Prostate gland (tissue), 2 donors: ENCODE results near the gene SMCP. TPM values are rescaled to one million over a fixed set of nuclear protein-coding genes. Genes with fewer than 3 reads are reported as not detected.

Experiments used
- DNase-seq: peaks from one replicate; pipeline ENCODE4 v3.0.0-alpha.2; 2019; ENCODE audit warnings: low spot score
- H3K27ac ChIP-seq, 2 donors: fragments of 200-600 bp; sonication (generic); 2 replicates each; pipeline ENCODE4 v1.5.1; 2017 to 2019
- H3K27me3 ChIP-seq: fragments of 200-600 bp; sonication (generic); replicated peaks from 2 replicates; pipeline ENCODE4 v1.5.1; 2019; ENCODE audit not compliant: insufficient read depth
- H3K36me3 ChIP-seq, 2 donors: fragments of 200-600 bp; sonication (generic); 1 replicate in 1 of 2; 2 replicates in 1 of 2; pipeline versions ENCODE4 v1.5.1 to v1.8.1; 2017 to 2019
- H3K4me1 ChIP-seq: fragments of 200-600 bp; sonication (generic); replicated peaks from 2 replicates; pipeline ENCODE4 v1.5.1; 2019
- H3K4me3 ChIP-seq, 2 donors: fragments of 200-600 bp; sonication (generic); 2 replicates each; pipeline ENCODE4 v1.5.1; 2017 to 2019
- H3K9me3 ChIP-seq: fragments of 200-600 bp; sonication (generic); 2 replicates; pipeline ENCODE4 v1.5.1; 2017
- CTCF ChIP-seq, 4 experiments: fragments of 200-600 bp in 2 of 4; fragments of 450-650 bp in 2 of 4; sonication (generic) in 2 of 4; IDR thresholded peaks; 1 replicate in 3 of 4; 2 replicates in 1 of 4; pipeline ENCODE4 v1.5.1; 2016 to 2019; ENCODE audit warnings: antibody characterized with exemption in 4 of 4, mild to moderate bottlenecking in 2 of 4, moderate library complexity in 2 of 4
- POLR2A ChIP-seq: fragments of 450-650 bp; IDR thresholded peaks from one replicate; pipeline ENCODE4 v1.6.1; 2016; ENCODE audit warnings: antibody characterized with exemption, mild to moderate bottlenecking
- POLR2AphosphoS5 ChIP-seq: sonication (generic); formaldehyde crosslinking; IDR thresholded peaks from one replicate; pipeline ENCODE4 v1.6.1; 2017; ENCODE audit warnings: antibody characterized with exemption
- WGBS: methylation state at CpG from one replicate; pipeline ENCODE4 v1.1.5; 2018; 5-methylcytosine and 5-hydroxymethylcytosine counted together
- intact Hi-C: fragments of 100-400 bp; cut with DNase I; formaldehyde crosslinking; loops from one replicate; pipeline ENCODE4 v1.14.2; 2022
- total RNA-seq, 2 donors: library from RNA; depleted of rRNA; stranded (reverse); fragments of >200 nt; gene quantifications; one replicate each; pipeline ENCODE4 v1.1.0, GENCODE V29; 2016

SMCP gene
- total RNA-seq, 2 donors from 2014 or later, result 36.5 TPM; not detected in 1

GRCh38 chr1:152904688-152905440, 26.7 kb downstream of the SMCP start:
- no peak overlapping the region for H3K27ac ChIP-seq
- intact Hi-C loops, result no loop called here
- H3K36me3 ChIP-seq, result no peaks in the 10 kb centered on the region
- no peaks in the 10 kb centered on the region for H3K9me3 ChIP-seq
- DNase-seq, result no peak
- no peaks in the 10 kb centered on the region for H3K27me3 ChIP-seq
- 91% methylated on average over 7 of the region's 7 CpGs for WGBS
- no peak for TF ChIP-seq POLR2AphosphoS5
- TF ChIP-seq POLR2A, result no peak
- TF ChIP-seq CTCF (IDR thresholded peaks at IDR 0.05), result no peak
- no peak overlapping the region for H3K4me3 ChIP-seq
- no peaks in the 10 kb centered on the region for H3K4me1 ChIP-seq

DNA sequence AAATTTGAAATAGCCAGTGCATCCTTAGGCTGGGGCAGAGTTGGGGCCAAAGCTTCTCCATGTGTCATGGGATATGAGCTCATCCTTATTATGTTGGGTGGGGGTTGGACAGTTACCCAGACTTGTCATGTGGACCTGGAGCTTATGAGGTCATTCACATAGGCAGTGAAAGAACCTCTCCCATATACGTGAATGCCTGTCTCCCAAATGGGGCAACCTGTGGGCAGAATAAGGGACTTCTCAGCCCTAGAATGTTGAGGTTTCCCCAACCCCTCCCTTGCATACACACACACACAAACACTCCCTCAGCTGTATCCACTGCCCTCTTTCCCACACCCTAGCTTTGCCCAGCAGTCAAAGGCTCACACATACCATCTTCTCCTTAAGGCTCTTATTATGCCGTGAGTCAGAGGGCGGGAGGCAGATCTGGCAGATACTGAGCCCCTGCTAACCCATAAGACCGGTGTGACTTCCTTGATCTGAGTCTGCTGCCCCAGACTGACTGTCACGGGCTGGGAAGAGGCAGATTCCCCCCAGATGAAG, 28.0 kb downstream of the SMCP start:
- intact Hi-C loops, result no loop called here
- H3K27me3 ChIP-seq, result no peaks in the 10 kb centered on the region
- WGBS, result 48% methylated on average over 5 of the region's 5 CpGs
- no peak overlapping the region for H3K27ac ChIP-seq
- H3K9me3 ChIP-seq, result no peaks in the 10 kb centered on the region
- H3K36me3 ChIP-seq, result no peaks in the 10 kb centered on the region
- H3K4me1 ChIP-seq, result no peaks in the 10 kb centered on the region
- no peak for TF ChIP-seq CTCF (IDR thresholded peaks at IDR 0.05)
- DNase-seq, result no peak
- no peak overlapping the region for H3K4me3 ChIP-seq

DNA sequence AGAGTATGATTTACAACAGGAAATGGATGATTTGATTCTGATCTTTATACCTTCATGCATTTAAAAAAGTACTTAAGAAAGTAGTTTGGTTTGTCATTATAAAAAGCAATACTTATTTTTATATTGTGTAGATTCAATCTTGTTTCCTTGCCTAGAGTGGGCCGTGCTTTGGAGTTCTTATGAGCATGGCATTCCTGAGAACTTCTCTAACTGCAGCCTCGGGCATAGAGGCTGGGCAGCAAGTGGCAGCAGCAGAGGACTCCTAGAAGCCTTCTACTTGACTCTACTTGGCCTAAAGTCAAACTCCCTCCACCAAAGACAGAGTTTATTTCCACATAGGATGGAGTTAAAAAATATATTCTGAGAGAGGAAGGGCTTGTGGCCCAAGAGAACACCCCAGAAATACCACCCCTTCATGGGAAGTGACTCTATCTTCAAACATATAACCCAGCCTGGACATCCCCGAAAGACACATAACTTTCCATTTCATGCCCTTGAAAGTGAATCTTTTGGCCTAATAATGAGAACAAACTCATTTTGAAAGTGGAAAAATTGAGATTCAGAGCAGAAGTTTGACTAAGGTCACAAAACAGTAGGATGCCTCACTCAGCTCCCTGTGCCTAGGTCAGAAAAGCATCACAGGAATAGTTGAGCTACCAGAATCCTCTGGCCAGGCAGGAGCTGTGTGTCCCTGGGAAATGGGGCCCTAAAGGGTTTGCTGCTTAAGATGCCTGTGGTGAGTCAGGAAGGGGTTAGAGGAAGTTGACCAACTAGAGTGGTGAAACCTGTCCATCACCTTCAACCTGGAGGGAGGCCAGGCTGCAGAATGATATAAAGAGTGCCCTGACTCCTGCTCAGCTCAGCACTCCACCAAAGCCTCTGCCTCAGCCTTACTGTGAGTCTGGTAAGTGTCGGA, 29.8 kb downstream of the SMCP start, which contains the start of gene IVL:
Gene IVL, plus strand, starts transcription at position 861 of the 916 bp plus-strand sequence. CDS start 1,252 bp downstream, outside the sequence.
- 66% methylated on average over 4 of the region's 4 CpGs for WGBS

DNA sequence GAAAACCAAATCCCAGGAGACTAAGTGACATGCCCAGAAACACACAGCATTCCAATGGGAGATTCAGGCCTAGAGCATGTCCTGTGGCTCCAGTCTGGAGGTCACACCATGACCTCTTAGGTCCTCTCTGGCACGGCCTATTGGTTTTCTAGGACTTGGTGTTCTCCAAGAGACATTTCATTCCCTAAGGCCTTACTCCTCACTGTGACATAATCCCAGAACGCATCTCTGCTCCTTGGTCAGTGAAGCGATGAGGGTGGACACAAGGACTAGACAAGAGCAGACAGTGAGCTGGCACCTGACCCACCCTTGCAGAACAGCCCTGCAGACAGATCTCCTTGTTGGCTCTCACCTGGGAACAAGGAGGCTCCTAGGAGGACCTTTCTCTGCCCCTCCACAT, 31.1 kb downstream of the SMCP start:
- TF ChIP-seq POLR2AphosphoS5, result no peak
- TF ChIP-seq CTCF (IDR thresholded peaks at IDR 0.05), result no peak
- TF ChIP-seq POLR2A, result no peak
- no peak overlapping the region for H3K27ac ChIP-seq
- H3K36me3 ChIP-seq, result no peaks in the 10 kb centered on the region
- H3K4me3 ChIP-seq, result no peak overlapping the region
- intact Hi-C loops, result no loop called here
- H3K27me3 ChIP-seq, result no peaks in the 10 kb centered on the region
- 95% methylated on average over 3 of the region's 3 CpGs for WGBS
- no peak for DNase-seq
- no peaks in the 10 kb centered on the region for H3K9me3 ChIP-seq
- H3K4me1 ChIP-seq, result no peaks in the 10 kb centered on the region

More for the DNA sequence above, 29.8 kb downstream of the SMCP start, which contains the start of gene IVL:
- TF ChIP-seq POLR2AphosphoS5, result no peak
- no peak for TF ChIP-seq POLR2A
- TF ChIP-seq CTCF (IDR thresholded peaks at IDR 0.05), result no peak
- Histone ChIP-seq H3K36me3 (no peaks in the 10 kb centered on the region), H3K9me3 (no peaks in the 10 kb centered on the region), H3K4me1 (no peaks in the 10 kb centered on the region), H3K27me3 (no peaks in the 10 kb centered on the region), H3K4me3 (no peak within 1 kb of the TSS), H3K27ac (no peak within 1 kb of the TSS)
- intact Hi-C loops, result no loop called here
- no peak for DNase-seq
